IMR-90 (cell line): ENCODE results near the gene PDGFD. TPM values are rescaled to one million over a fixed set of nuclear protein-coding genes. Genes with fewer than 3 reads are reported as not detected.

ENCODE experiments used
- ATAC-seq: fragments of 200-7000 bp; cut with Tn5 transposase; 2 replicates; pipeline ENCODE4 v1.9.1; 2020; ENCODE audit warnings: low read depth, mild to moderate bottlenecking, moderate library complexity
- BruUV-seq: library from RNA; stranded (reverse); fragments of 400-500 nt; replicated peaks from 2 replicates; lab custom pipeline; 2021; lab: Mats Ljungman, UMichigan
- CTCF ChIA-PET: fragments of 300-600 bp; formaldehyde crosslinking; extraction: SDS; loops from one replicate; lab custom pipeline; 2021; ENCODE audit warnings: antibody characterized with exemption; lab: Yijun Ruan, JAX
- POLR2A ChIA-PET: fragments of 300-600 bp; sonication (Branson Sonifier 250); formaldehyde crosslinking; loops from one replicate; lab custom pipeline; 2022; ENCODE audit warnings: antibody characterized with exemption; ENCODE audit not compliant: unreplicated experiment; lab: Charles Lee
- DNase-seq: peaks from one replicate; pipeline ENCODE4 v3.0.0; 2013
- H2AFZ ChIP-seq: replicated peaks from 2 replicates; pipeline ENCODE3; 2013; ENCODE audit warnings: low read length, mild to moderate bottlenecking; ENCODE audit not compliant: poor library complexity
- H2AK5ac ChIP-seq: 2 replicates; pipeline ENCODE4 v1.6.1; 2013; ENCODE audit warnings: low read depth, low read length, inconsistent platforms
- H2AK9ac ChIP-seq: replicated peaks from 2 replicates; pipeline ENCODE3; 2013; ENCODE audit warnings: mild to moderate bottlenecking, low read depth, low read length, moderate library complexity; ENCODE audit not compliant: poor library complexity
- H2BK120ac ChIP-seq: 2 replicates; pipeline ENCODE4 v1.6.1; 2013; ENCODE audit warnings: low read depth, low read length, inconsistent platforms
- H2BK15ac ChIP-seq: 3 replicates; pipeline ENCODE4 v1.6.1; 2013; ENCODE audit warnings: low read depth, low read length, inconsistent platforms
- H2BK20ac ChIP-seq: 2 replicates; pipeline ENCODE4 v1.6.1; 2013; ENCODE audit warnings: low read depth, mild to moderate bottlenecking, inconsistent platforms, low read length, moderate library complexity
- H2BK5ac ChIP-seq: 2 replicates; pipeline ENCODE4 v1.6.1; 2013; ENCODE audit warnings: mild to moderate bottlenecking, low read depth, low read length, inconsistent platforms; ENCODE audit not compliant: poor library complexity, severe bottlenecking
- H3K14ac ChIP-seq: replicated peaks from 2 replicates; pipeline ENCODE4 v1.6.1; 2013; ENCODE audit warnings: low read depth, low read length, inconsistent platforms
- H3K18ac ChIP-seq: 2 replicates; pipeline ENCODE4 v1.6.1; 2013; ENCODE audit warnings: low read depth, low read length, control low read depth
- H3K23ac ChIP-seq: 2 replicates; pipeline ENCODE4 v1.6.1; 2013; ENCODE audit warnings: low read depth, low read length, inconsistent platforms
- H3K27ac ChIP-seq: 2 replicates; pipeline ENCODE4 v1.5.1; 2013; ENCODE audit warnings: mild to moderate bottlenecking, control low read depth, low read length; ENCODE audit not compliant: insufficient read depth
- H3K27me3 ChIP-seq: 2 replicates; pipeline ENCODE4 v1.6.1; 2013; ENCODE audit warnings: low read length; ENCODE audit not compliant: control insufficient read depth, insufficient read depth
- H3K36me3 ChIP-seq: 2 replicates; pipeline ENCODE4 v1.6.1; 2013; ENCODE audit warnings: low read length, mixed read lengths; ENCODE audit not compliant: control insufficient read depth, insufficient read depth
- H3K4ac ChIP-seq: 2 replicates; pipeline ENCODE4 v1.6.1; 2013; ENCODE audit warnings: low read depth, low read length, inconsistent platforms
- H3K4me1 ChIP-seq: 2 replicates; pipeline ENCODE4 v1.6.1; 2013; ENCODE audit warnings: low read length, mixed read lengths; ENCODE audit not compliant: control insufficient read depth, insufficient read depth
- H3K4me2 ChIP-seq: 2 replicates; pipeline ENCODE4 v1.6.1; 2013; ENCODE audit warnings: low read depth, mild to moderate bottlenecking, control low read depth, low read length, moderate library complexity
- H3K4me3 ChIP-seq: 2 replicates; pipeline ENCODE4 v1.5.1; 2013; ENCODE audit warnings: low read depth, mild to moderate bottlenecking, control low read depth, low read length, moderate library complexity; ENCODE audit not compliant: insufficient read depth
- H3K56ac ChIP-seq: 2 replicates; pipeline ENCODE4 v1.6.1; 2013; ENCODE audit warnings: low read length, inconsistent platforms; ENCODE audit not compliant: insufficient read depth; ENCODE audit errors: extremely low read depth
- H3K79me1 ChIP-seq, 2 experiments: 2 replicates each; pipeline ENCODE4 v1.6.1; 2013; ENCODE audit warnings: low read length in 2 of 2, inconsistent platforms in 1 of 2, low read depth in 1 of 2
- H3K9ac ChIP-seq: 2 replicates; pipeline ENCODE4 v1.6.1; 2013; ENCODE audit warnings: low read depth, low read length, control low read depth
- H3K9me1 ChIP-seq: 2 replicates; pipeline ENCODE4 v1.6.1; 2013; ENCODE audit warnings: low read length, inconsistent platforms; ENCODE audit not compliant: insufficient read depth
- H3K9me3 ChIP-seq: 2 replicates; pipeline ENCODE4 v1.6.1; 2013; ENCODE audit warnings: low read length; ENCODE audit not compliant: control insufficient read depth, insufficient read depth
- H4K20me1 ChIP-seq: 2 replicates; pipeline ENCODE4 v1.6.1; 2013; ENCODE audit warnings: low read length, inconsistent platforms; ENCODE audit not compliant: insufficient read depth
- H4K5ac ChIP-seq: 2 replicates; pipeline ENCODE4 v1.6.1; 2013; ENCODE audit warnings: mild to moderate bottlenecking, low read depth, low read length, control low read depth
- H4K8ac ChIP-seq, 2 experiments: 2 replicates each; pipeline ENCODE4 v1.6.1; 2013; ENCODE audit warnings: low read depth in 2 of 2, low read length in 2 of 2, control low read depth in 1 of 2, inconsistent platforms in 1 of 2
- H4K91ac ChIP-seq: 2 replicates; pipeline ENCODE4 v1.6.1; 2013; ENCODE audit warnings: low read depth, low read length, inconsistent platforms; ENCODE audit not compliant: insufficient read depth
- CEBPB ChIP-seq: IDR thresholded peaks from 2 replicates; pipeline ENCODE4 v1.6.1; 2012; ENCODE audit warnings: low read depth, low read length, improper control_type of control experiment
- CHD1 ChIP-seq: IDR thresholded peaks from 2 replicates; pipeline ENCODE4 v1.6.1; 2012; ENCODE audit warnings: low read depth, low read length, improper control_type of control experiment
- CTCF ChIP-seq: conservative IDR thresholded peaks from 2 replicates; pipeline ENCODE4 v1.5.1; 2012; ENCODE audit warnings: mild to moderate bottlenecking, low read depth, low read length, improper control_type of control experiment
- ELK1 ChIP-seq: fragments of 150-350 bp; IDR thresholded peaks from 2 replicates; pipeline ENCODE4 v1.6.1; 2016; ENCODE audit warnings: low read depth, mild to moderate bottlenecking, low read length, moderate library complexity, borderline replicate concordance
- MAFK ChIP-seq: IDR thresholded peaks from 2 replicates; pipeline ENCODE4 v1.6.1; 2012; ENCODE audit warnings: low read depth, low read length, improper control_type of control experiment
- NFE2L2 ChIP-seq: fragments of 150-350 bp; IDR thresholded peaks from 2 replicates; pipeline ENCODE4 v1.6.1; 2016; ENCODE audit warnings: low read depth, mild to moderate bottlenecking, low read length
- POLR2A ChIP-seq: IDR thresholded peaks from 2 replicates; pipeline ENCODE4 v1.6.1; 2012; ENCODE audit warnings: mild to moderate bottlenecking, low read depth, low read length
- USF2 ChIP-seq: fragments of 150-350 bp; IDR thresholded peaks from 2 replicates; pipeline ENCODE4 v1.6.1; 2017; ENCODE audit warnings: mild to moderate bottlenecking, antibody characterized with exemption, low read length, low read depth
- WGBS, 2 experiments: methylation state at CpG; one replicate each; pipeline versions ENCODE4 v1.1.5 to v1.1.7; 2013; ENCODE audit warnings: missing lambda C conversion rate in 2 of 2; ENCODE audit not compliant: insufficient read length in 1 of 2; ENCODE audit errors: extremely low coverage in 2 of 2; 5-methylcytosine and 5-hydroxymethylcytosine counted together
- dilution Hi-C: fragments of 300-500 bp; cut with HindIII; formaldehyde crosslinking; loops from one replicate; pipeline ENCODE4 v1.14.3; 2018; ENCODE audit warnings: low sequenced_read_pairs; ENCODE audit not compliant: unreplicated experiment
- in situ Hi-C: fragments of 300-500 bp; cut with MboI; formaldehyde crosslinking; loops from 3 replicates; pipeline ENCODE4 v1.14.3; 2019; ENCODE audit warnings: low sequenced_read_pairs, inconsistent platforms, mixed read lengths
- intact Hi-C: fragments of 100-400 bp; cut with micrococcal nuclease; formaldehyde crosslinking; loops from 2 replicates; pipeline ENCODE4 v1.10.0; 2022
- polyA plus RNA-seq, 3 experiments: library from polyadenylated mRNA; depleted of rRNA; stranded (reverse); fragments of >200 nt; gene quantifications; 2 replicates each; pipeline ENCODE4 v1.2.3, GENCODE V29; 2012; ENCODE audit warnings: low replicate concordance in 1 of 3
- total RNA-seq: library from RNA; depleted of rRNA; stranded (reverse); fragments of >200 nt; gene quantifications from 2 replicates; pipeline ENCODE4 v1.2.3, GENCODE V29; 2012

PDGFD gene
- total and polyA plus RNA-seq, 2 of the 4 experiments (the other 2 are of a cell fraction): 2.1 to 3.0 TPM

DNA sequence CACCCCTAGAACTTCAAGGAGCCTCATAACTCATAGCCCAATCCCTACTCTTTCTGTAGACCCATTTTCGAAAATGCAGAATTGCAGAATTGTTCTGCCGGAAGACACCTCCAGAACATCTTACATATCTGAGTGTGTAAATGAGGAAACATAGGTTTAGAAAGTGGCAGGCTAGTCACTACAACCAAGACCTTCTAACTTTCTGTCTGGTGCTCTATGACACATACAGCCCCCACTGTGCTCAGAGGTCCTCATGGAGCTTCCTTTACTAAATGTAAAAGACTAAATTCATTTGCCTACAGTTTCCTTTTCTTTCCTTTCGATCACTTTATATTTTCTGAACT lies 259.7 kb downstream of the PDGFD start:
- in situ Hi-C loops: no loop called here
- ChIA-PET CTCF (no interaction called here), POLR2A (no interaction called here)
- Histone ChIP-seq H2AFZ (no peak overlapping the region), H3K4me2 (no peak overlapping the region), H4K5ac (no peak overlapping the region), H3K14ac (no peak overlapping the region), H3K56ac (no peak overlapping the region), H2BK5ac (no peak overlapping the region), H3K9me3 (no peaks in the 10 kb centered on the region), H3K79me1 (no peaks in the 10 kb centered on the region), H3K27me3 (no peaks in the 10 kb centered on the region), H3K27ac (no peak overlapping the region), H3K4me1 (no peaks in the 10 kb centered on the region), H4K20me1 (no peaks in the 10 kb centered on the region), H2BK20ac (0 out of 2 replicates have a peak overlapping the region, but pooled peaks have one; percentile 5), H4K8ac (no peak overlapping the region), H3K4me3 (no peak overlapping the region), H3K23ac (no peak overlapping the region), H2BK120ac (no peak overlapping the region), H4K91ac (no peak overlapping the region), H2AK9ac (no peak overlapping the region), H2BK15ac (no peak overlapping the region), H3K9me1 (no peaks in the 10 kb centered on the region), H3K9ac (no peak overlapping the region), H3K4ac (no peak overlapping the region), H3K36me3 (no peaks in the 10 kb centered on the region), H3K18ac (no peak overlapping the region), H2AK5ac (no peak overlapping the region)
- no peak for ATAC-seq
- no CpG with 5 or more reads among the region's 3 CpGs for WGBS, 2 experiments
- intact Hi-C loops: no loop called here
- DNase-seq: no peak
- no peak for TF ChIP-seq CHD1
- TF ChIP-seq MAFK: no peak
- TF ChIP-seq POLR2A: no peak
- no peak for TF ChIP-seq CTCF
- TF ChIP-seq USF2: no peak
- TF ChIP-seq NFE2L2: no peak
- no peak for TF ChIP-seq ELK1
- no peak for TF ChIP-seq CEBPB
- no TSS peak for BruUV-seq
- dilution Hi-C loops: no loop called here
